Activated CD8-positive, alpha-beta T cell treated with anti-CD3 and anti-CD28 coated beads for 36 hours (primary cell): ENCODE results near the gene YKT6. TPM values are rescaled to one million over a fixed set of nuclear protein-coding genes. Genes with fewer than 3 reads are reported as not detected.

Experiments used
- ATAC-seq: fragments of 200-7000 bp; cut with Tn5 transposase; one replicate; pipeline ENCODE4 v1.10.0; 2021; ENCODE audit warnings: mild to moderate bottlenecking, moderate library complexity
- CTCF ChIA-PET: fragments of 350-600 bp; sonication (Branson Sonifier 250); formaldehyde crosslinking; loops from one replicate; lab custom pipeline; 2021; ENCODE audit warnings: antibody characterized with exemption; lab: Charles Lee
- POLR2A ChIA-PET: fragments of 350-600 bp; sonication (Branson Sonifier 250); formaldehyde crosslinking; loops from one replicate; lab custom pipeline; 2021; ENCODE audit warnings: antibody characterized with exemption; lab: Charles Lee
- DNase-seq: peaks from one replicate; pipeline ENCODE4 v3.0.0-alpha.2; 2020
- H3K27ac Mint-ChIP-seq: one replicate; pipeline ENCODE4 v1.8.0; 2021; ENCODE audit warnings: mild to moderate bottlenecking, mixed read lengths
- H3K27me3 Mint-ChIP-seq: one replicate; pipeline ENCODE4 v1.8.0; 2021; ENCODE audit warnings: mixed read lengths
- H3K36me3 Mint-ChIP-seq: one replicate; pipeline ENCODE4 v1.8.0; 2021; ENCODE audit warnings: low read depth, mixed read lengths
- H3K4me1 Mint-ChIP-seq: one replicate; pipeline ENCODE4 v1.8.0; 2021; ENCODE audit warnings: low read depth, mixed read lengths
- H3K4me3 Mint-ChIP-seq: one replicate; pipeline ENCODE4 v1.8.0; 2021; ENCODE audit warnings: mild to moderate bottlenecking, moderate library complexity, mixed read lengths
- H3K9me3 Mint-ChIP-seq: one replicate; pipeline ENCODE4 v1.8.0; 2021; ENCODE audit warnings: mixed read lengths
- intact Hi-C: fragments of 100-400 bp; cut with micrococcal nuclease; formaldehyde crosslinking; loops from one replicate; pipeline ENCODE4 v1.10.0; 2022
- total RNA-seq, 2 experiments: library from RNA; stranded (reverse); gene quantifications; one replicate each; pipeline ENCODE4 v1.2.3, GENCODE V29; 2021
- TF ChIP-seq, protein P1 (sequence below): fragments of 200-600 bp; IDR thresholded peaks from one replicate; pipeline ENCODE4 v1.8.0; 2022; ENCODE audit warnings: antibody characterized with exemption, mild to moderate bottlenecking

The YKT6 gene
- total RNA-seq, 2 experiments from 2014 or later: 49.3 to 50.9 TPM

DNA sequence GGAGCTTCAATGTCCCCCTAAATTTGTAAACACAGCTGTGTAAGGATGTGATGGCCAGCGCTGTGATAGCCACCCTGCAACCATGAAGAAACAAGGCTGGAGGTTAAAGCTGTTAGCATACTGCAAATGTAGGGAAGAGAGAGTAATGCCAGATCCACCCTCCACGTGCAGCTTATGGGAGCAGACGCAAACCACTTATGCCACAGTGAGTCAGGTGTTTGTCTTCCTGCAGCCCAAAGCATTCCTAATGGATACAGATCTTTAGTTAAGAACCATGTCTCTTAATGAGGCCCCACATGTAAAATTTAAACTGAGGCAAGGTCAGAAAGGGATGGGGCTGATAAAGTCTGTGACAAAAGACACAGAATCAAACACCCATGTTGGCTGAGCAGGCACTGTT is 46.1 kb upstream of the YKT6 start:
- H3K36me3 Mint-ChIP-seq: no peaks in the 10 kb centered on the region
- TF ChIP-seq, protein P1, sequence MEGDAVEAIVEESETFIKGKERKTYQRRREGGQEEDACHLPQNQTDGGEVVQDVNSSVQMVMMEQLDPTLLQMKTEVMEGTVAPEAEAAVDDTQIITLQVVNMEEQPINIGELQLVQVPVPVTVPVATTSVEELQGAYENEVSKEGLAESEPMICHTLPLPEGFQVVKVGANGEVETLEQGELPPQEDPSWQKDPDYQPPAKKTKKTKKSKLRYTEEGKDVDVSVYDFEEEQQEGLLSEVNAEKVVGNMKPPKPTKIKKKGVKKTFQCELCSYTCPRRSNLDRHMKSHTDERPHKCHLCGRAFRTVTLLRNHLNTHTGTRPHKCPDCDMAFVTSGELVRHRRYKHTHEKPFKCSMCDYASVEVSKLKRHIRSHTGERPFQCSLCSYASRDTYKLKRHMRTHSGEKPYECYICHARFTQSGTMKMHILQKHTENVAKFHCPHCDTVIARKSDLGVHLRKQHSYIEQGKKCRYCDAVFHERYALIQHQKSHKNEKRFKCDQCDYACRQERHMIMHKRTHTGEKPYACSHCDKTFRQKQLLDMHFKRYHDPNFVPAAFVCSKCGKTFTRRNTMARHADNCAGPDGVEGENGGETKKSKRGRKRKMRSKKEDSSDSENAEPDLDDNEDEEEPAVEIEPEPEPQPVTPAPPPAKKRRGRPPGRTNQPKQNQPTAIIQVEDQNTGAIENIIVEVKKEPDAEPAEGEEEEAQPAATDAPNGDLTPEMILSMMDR: no peak
- ChIA-PET CTCF (no interaction called here), POLR2A (no interaction called here)
- intact Hi-C loops: no loop called here
- H3K4me3 Mint-ChIP-seq: no peak overlapping the region
- H3K9me3 Mint-ChIP-seq: no peaks in the 10 kb centered on the region
- H3K27ac Mint-ChIP-seq: no peak overlapping the region
- no peaks in the 10 kb centered on the region for H3K27me3 Mint-ChIP-seq
- no peaks in the 10 kb centered on the region for H3K4me1 Mint-ChIP-seq
- no peak for ATAC-seq
- DNase-seq: no peak

DNA sequence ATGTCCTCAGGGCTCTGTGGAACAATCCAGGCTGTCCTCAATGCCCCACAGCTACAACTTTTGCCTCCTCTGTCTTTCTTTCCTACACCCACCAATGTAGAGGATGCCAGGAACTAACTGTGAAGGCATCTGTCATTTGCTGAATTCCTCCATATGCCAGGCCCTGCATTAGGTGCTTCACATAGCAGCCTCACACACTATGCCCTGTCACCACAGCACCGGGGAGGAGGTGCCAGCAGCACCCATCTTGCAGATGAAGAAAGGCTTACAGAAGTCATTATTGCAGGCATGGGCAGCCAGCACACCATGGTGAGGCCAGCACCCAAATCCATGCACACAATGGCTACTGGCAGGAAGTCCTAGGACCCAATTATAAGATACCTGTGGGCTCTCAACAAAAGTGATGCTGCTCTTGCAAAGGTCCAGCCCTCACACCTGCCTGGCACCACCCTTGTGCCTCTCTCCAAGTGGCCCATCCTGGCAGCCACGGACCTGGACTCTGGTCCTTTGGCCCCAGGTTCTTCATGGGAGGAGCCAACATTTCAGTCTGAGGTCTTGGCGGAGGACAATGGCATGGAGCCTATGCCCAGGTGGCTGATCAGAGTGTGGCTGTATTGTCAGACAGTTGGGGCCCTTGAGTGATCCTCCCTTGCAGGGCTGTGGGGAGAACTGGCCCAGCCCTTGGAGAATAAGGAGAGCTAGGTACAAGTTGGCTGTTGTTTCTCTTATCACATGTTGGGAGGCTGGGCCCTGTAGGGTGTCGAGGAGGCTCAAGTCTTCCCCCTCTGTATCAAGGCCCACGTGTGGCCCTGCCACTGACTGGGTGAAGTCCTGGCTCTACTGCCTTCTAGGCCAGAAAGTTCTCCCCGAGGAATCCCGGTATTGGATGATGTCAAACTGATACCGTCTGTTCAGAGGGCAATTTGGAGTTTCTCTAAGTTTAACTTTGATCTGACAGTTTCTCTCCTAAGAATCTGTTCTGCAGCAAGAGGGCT is 45.3 kb upstream of the YKT6 start:
- Mint-ChIP-seq H3K36me3 (no peaks in the 10 kb centered on the region), H3K4me1 (no peaks in the 10 kb centered on the region), H3K9me3 (no peaks in the 10 kb centered on the region), H3K27me3 (no peaks in the 10 kb centered on the region), H3K4me3 (no peak overlapping the region), H3K27ac (no peak overlapping the region)
- ATAC-seq (no peak), DNase-seq (no peak)
- TF ChIP-seq, protein P1: no peak
- ChIA-PET POLR2A (no interaction called here), CTCF (interaction anchor here (0.7 kb wide), 1 partner anchor 41 kb away, joined by 3 read pairs; no protein-coding TSS in a partner anchor)
- intact Hi-C loops: no loop called here

DNA sequence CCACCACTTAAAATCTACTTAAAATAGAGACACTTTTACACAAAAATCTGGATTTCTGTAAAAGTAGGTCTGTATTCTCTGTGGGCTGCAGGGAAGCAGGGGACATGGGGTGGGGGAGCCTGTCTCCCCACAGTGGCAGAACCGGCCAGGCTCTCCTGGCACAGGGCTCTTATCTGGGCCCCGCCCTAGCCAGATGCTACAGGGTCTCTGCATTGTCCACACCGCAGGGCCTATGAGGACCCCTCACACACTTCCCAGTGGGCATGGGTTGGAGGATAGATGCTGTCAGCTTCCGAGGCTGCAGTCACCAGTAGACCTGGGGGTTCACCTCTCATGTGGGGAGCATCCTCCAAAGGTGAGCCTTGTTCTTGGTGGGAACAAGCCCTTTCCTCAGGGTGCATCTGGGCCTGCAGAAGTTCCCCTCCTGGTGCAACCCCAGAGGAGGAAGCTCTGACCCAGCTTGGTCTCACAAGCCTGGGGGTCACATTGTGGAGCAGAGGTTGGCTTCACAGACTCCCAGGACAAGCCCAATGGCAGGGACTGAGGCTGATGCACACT is 44.2 kb upstream of the YKT6 start:
- no peaks in the 10 kb centered on the region for H3K36me3 Mint-ChIP-seq
- no peak for DNase-seq
- no peak overlapping the region for H3K4me3 Mint-ChIP-seq
- TF ChIP-seq, protein P1: no peak
- H3K27me3 Mint-ChIP-seq: no peaks in the 10 kb centered on the region
- CTCF ChIA-PET: interaction anchor here (0.7 kb wide), 1 partner anchor 40 kb away, joined by 3 read pairs; no protein-coding TSS in a partner anchor
- intact Hi-C loops: no loop called here
- H3K27ac Mint-ChIP-seq: no peak overlapping the region
- no peak for ATAC-seq
- POLR2A ChIA-PET: no interaction called here
- no peaks in the 10 kb centered on the region for H3K9me3 Mint-ChIP-seq
- H3K4me1 Mint-ChIP-seq: no peaks in the 10 kb centered on the region

DNA sequence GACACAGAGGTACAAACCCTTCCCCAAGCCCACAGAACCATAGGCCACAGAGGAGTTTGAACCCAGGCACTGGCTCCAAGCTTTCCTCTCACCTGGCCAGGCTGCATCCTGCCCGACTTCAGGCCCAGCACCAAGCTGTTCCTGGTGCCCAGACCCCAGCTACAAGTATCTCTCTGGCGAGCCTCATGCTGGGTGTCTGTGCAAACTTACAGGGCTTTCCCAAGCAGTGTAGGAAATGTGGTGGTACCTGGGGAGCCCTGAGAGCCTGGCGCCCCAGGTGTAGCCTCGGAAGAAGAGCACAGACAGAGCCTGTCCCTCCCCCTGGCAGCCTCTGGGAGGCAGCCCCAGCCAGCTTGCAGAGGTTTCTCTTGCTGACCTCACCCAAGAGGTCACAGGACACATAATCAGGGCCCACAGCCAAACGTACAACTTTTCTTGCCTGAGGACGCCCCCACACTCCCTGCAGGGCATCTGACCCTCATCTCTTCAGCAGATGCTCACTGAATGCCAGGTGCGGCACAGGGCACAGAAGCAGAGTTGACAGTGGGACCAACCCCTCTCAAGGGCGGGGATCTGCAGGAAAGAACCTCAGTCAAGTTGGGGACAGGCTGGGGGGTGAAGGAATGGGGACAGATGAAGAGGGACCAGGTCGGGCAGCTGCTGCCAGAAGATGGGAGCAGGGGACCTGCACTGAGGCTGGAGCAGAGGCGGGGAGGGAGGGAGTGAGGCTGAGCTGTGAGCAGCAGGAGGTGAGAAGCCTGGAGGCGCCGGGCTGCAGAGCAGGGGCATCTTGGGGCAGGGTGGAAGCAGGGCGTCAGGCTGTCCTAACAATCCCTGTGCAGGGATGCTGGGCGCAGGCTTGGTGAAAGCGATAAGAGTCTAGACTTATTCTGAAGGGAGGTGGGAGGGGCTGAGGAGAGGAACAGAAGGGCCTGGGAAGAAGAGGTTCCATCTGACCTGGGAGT is 43.4 kb upstream of the YKT6 start:
- TF ChIP-seq, protein P1: no peak
- Mint-ChIP-seq H3K4me3 (no peak overlapping the region), H3K4me1 (no peaks in the 10 kb centered on the region), H3K27ac (no peak overlapping the region), H3K9me3 (no peaks in the 10 kb centered on the region), H3K27me3 (no peaks in the 10 kb centered on the region), H3K36me3 (no peaks in the 10 kb centered on the region)
- ATAC-seq (no peak), DNase-seq (no peak)
- intact Hi-C loops: no loop called here
- ChIA-PET POLR2A (no interaction called here), CTCF (no interaction called here)
